Breast epithelium (tissue), 4 donors: ENCODE data around the gene GTPBP10. TPM values are rescaled to one million over a fixed set of nuclear protein-coding genes. Genes with fewer than 3 reads are reported as not detected.

ENCODE experiments used
- DNase-seq, 2 donors: peaks; one replicate each; pipeline ENCODE4 v3.0.0-alpha.2; 2019; ENCODE audit warnings: low spot score in 2 of 2
- H3K27ac ChIP-seq, 2 donors: fragments of 200-600 bp; sonication (generic) in 1 of 2; one replicate each; pipeline ENCODE4 v1.5.1; 2016 to 2019; ENCODE audit warnings: mild to moderate bottlenecking in 1 of 2
- H3K27me3 ChIP-seq, 2 donors: fragments of 200-600 bp; sonication (generic) in 1 of 2; one replicate each; pipeline versions ENCODE4 v1.5.1 to v1.6.0; 2017 to 2019; ENCODE audit warnings: control low read depth in 1 of 2, mild to moderate bottlenecking in 1 of 2
- H3K36me3 ChIP-seq: fragments of 200-600 bp; one replicate; pipeline ENCODE4 v1.5.1; 2019
- H3K4me1 ChIP-seq, 2 donors: fragments of 200-600 bp; sonication (generic); one replicate each; pipeline ENCODE4 v1.5.1; 2016 to 2019; ENCODE audit warnings: control low read depth in 1 of 2
- H3K4me3 ChIP-seq, 3 donors: fragments of 200-600 bp; sonication (generic); 1 replicate in 2 of 3; 2 replicates in 1 of 3; pipeline ENCODE4 v1.5.1; 2016 to 2019; ENCODE audit warnings: mild to moderate bottlenecking in 3 of 3, moderate library complexity in 2 of 3
- H3K9me3 ChIP-seq, 2 donors: fragments of 200-600 bp; sonication (generic) in 1 of 2; one replicate each; pipeline ENCODE4 v1.5.1; 2016 to 2019; ENCODE audit warnings: control low read depth in 1 of 2
- POLR2A ChIP-seq: fragments of 450-650 bp; IDR thresholded peaks from one replicate; pipeline ENCODE4 v1.6.1; 2016; ENCODE audit warnings: antibody characterized with exemption, mild to moderate bottlenecking, moderate library complexity
- POLR2AphosphoS5 ChIP-seq, 3 donors: sonication (generic); formaldehyde crosslinking; IDR thresholded peaks; one replicate each; pipeline ENCODE4 v1.6.1; 2017; ENCODE audit warnings: antibody characterized with exemption in 3 of 3
- intact Hi-C: fragments of 100-400 bp; cut with DNase I; formaldehyde crosslinking; loops from one replicate; pipeline ENCODE4 v1.15.1; 2023; ENCODE audit warnings: low total_unique reads
- total RNA-seq, 3 donors: library from RNA; depleted of rRNA; stranded (reverse); fragments of >200 nt; gene quantifications; one replicate each; pipeline ENCODE4 v1.1.0, GENCODE V29; 2016
- TF ChIP-seq, protein P1 (sequence below), 3 donors: fragments of 450-650 bp; IDR thresholded peaks; one replicate each; pipeline ENCODE4 v1.5.1; 2016 to 2017; ENCODE audit warnings: antibody characterized with exemption in 3 of 3, mild to moderate bottlenecking in 3 of 3, moderate library complexity in 3 of 3

GTPBP10 gene
- 10 to 100 TPM; 21.3 to 27.2 (median 22.3) TPM for total RNA-seq

GRCh38 chr7:90346336-90347125 lies at the start of gene GTPBP10:
Gene GTPBP10 (plus strand): TSS chr7:90346716. CDS start chr7:90346742, 26 bp downstream.
- DNase-seq: peak; percentile 87 to 91
- H3K27me3 ChIP-seq: no peaks in the 10 kb centered on the region
- peaks cover 0 to 8% of the 10 kb centered on the region in 2 donors for H3K4me1 ChIP-seq
- TF ChIP-seq POLR2AphosphoS5 (IDR thresholded peaks at IDR 0.05) (peak; percentile 88 to 94 (median 90)), POLR2A (peak; percentile 71)
- TF ChIP-seq, protein P1, sequence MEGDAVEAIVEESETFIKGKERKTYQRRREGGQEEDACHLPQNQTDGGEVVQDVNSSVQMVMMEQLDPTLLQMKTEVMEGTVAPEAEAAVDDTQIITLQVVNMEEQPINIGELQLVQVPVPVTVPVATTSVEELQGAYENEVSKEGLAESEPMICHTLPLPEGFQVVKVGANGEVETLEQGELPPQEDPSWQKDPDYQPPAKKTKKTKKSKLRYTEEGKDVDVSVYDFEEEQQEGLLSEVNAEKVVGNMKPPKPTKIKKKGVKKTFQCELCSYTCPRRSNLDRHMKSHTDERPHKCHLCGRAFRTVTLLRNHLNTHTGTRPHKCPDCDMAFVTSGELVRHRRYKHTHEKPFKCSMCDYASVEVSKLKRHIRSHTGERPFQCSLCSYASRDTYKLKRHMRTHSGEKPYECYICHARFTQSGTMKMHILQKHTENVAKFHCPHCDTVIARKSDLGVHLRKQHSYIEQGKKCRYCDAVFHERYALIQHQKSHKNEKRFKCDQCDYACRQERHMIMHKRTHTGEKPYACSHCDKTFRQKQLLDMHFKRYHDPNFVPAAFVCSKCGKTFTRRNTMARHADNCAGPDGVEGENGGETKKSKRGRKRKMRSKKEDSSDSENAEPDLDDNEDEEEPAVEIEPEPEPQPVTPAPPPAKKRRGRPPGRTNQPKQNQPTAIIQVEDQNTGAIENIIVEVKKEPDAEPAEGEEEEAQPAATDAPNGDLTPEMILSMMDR (IDR thresholded peaks at IDR 0.05): peak; percentile 76 to 79 (median 77)
- intact Hi-C loops: no loop called here
- H3K36me3 ChIP-seq: no peaks in the 10 kb centered on the region
- H3K27ac ChIP-seq: peak within 1 kb of the TSS; percentile 90 to 91
- peak within 1 kb of the TSS; percentile 74 to 82 (median 80) for H3K4me3 ChIP-seq
- no peaks in the 10 kb centered on the region for H3K9me3 ChIP-seq

DNA sequence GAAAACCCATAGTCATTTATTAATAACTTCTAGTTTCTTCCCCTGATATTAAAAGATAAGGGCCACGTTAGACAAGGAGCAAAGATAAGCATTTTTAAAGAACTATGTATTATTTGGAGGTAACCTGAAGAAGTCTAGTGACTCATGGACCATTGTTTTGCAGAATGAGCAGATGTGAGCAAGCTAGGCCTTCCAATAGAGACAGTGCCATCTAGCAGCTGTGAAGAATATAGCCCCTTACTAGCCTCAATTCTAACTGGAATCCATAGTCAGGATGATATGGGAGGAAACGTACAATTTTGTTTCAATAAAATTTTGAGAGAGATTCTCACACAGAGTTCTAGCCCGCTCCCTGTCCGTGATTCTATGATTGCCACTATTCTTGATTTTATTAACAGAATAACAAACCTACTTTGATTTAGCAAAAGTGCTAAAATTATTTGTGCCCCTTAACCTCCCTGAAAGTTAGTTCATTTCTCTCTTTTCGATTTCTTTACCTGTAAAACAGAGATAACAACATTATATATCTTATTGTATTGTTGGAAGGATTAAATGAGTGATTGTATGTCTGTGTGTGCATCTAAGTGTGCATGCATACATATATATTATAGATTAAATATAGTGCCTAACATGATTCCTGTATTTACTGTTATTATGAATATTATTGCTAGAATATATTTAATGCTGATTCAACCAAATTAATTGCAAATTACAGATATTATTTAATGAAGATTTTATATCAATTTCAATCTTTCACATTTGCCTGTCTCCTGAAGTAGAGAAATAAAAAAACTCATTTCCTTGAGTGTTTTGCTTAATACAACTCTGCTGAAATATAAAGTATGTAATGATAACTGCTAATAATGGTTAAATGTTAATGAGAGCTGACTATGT lies 48.1 kb upstream of the GTPBP10 start:
- intact Hi-C loops: loop anchor here (5.0 kb wide), 1 partner anchor 1409 kb away; no protein-coding TSS in a partner anchor
- no peak for DNase-seq
- TF ChIP-seq POLR2A: no peak
- TF ChIP-seq, protein P1 (IDR thresholded peaks at IDR 0.05): peak in 2 of 3 donors; percentile 12 to 50

DNA sequence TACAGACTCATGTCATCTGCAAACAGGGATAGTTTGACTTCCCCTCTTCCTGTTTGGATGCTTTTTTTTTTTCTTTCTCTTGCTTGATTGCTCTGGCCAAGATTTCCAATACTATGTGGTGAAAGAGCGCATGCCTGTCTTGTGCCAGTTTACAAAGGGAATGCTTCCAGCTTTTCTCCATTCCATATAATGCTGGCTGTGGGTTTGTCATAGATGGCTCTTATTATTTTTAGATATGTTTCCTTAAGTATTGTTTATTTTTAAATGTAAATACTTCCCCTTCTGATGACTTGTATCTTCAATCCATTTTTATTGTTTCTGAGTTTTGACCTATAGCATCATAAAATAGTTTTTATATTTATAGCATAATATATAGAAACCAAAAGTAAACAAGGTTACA lies 43.3 kb upstream of the GTPBP10 start:
- Histone ChIP-seq H3K27me3 (no peaks in the 10 kb centered on the region), H3K4me1 (no peaks in the 10 kb centered on the region), H3K36me3 (no peaks in the 10 kb centered on the region), H3K27ac (no peak overlapping the region), H3K4me3 (no peak overlapping the region), H3K9me3 (no peaks in the 10 kb centered on the region)
- intact Hi-C loops: no loop called here
- TF ChIP-seq POLR2A: no peak
- TF ChIP-seq, protein P1 (IDR thresholded peaks at IDR 0.05): no peak
- TF ChIP-seq POLR2AphosphoS5 (IDR thresholded peaks at IDR 0.05): no peak
- DNase-seq: no peak

More for the DNA sequence above, 48.1 kb upstream of the GTPBP10 start:
- Histone ChIP-seq H3K27ac (no peak overlapping the region), H3K9me3 (no peaks in the 10 kb centered on the region), H3K27me3 (no peaks in the 10 kb centered on the region), H3K36me3 (no peaks in the 10 kb centered on the region), H3K4me1 (no peaks in the 10 kb centered on the region), H3K4me3 (no peak overlapping the region)

- Histone ChIP-seq H3K27ac (no peak overlapping the region), H3K9me3 (no peaks in the 10 kb centered on the region), H3K4me3 (no peak overlapping the region), H3K36me3 (no peaks in the 10 kb centered on the region), H3K27me3 (no peaks in the 10 kb centered on the region), H3K4me1 (no peaks in the 10 kb centered on the region)
- no peak for DNase-seq
- TF ChIP-seq POLR2A (no peak), POLR2AphosphoS5 (IDR thresholded peaks at IDR 0.05) (no peak)
- TF ChIP-seq, protein P1 (IDR thresholded peaks at IDR 0.05): no peak
- intact Hi-C loops: no loop called here
These were observed 36.6 kb upstream of the GTPBP10 start for GRCh38 chr7:90309872-90310271.
